HepG2 (cell line): ENCODE data around the gene ABHD17C. TPM values are rescaled to one million over a fixed set of nuclear protein-coding genes. Genes with fewer than 3 reads are reported as not detected.

ENCODE experiments used
- ATAC-seq: fragments of 200-7000 bp; cut with Tn5 transposase; 3 replicates; pipeline ENCODE4 v1.9.1; 2020; ENCODE audit warnings: mild to moderate bottlenecking, moderate library complexity
- BruUV-seq: library from RNA; stranded (reverse); fragments of 400-500 nt; replicated peaks from 2 replicates; lab custom pipeline; 2021; lab: Mats Ljungman, UMichigan
- CTCF ChIA-PET: fragments of 300-600 bp; formaldehyde crosslinking; extraction: SDS; loops from one replicate; lab custom pipeline; 2021; ENCODE audit warnings: low total read pairs, inconsistent platforms, low intra/inter-chr PET ratio; lab: Yijun Ruan, JAX
- POLR2A ChIA-PET: fragments of 350-600 bp; sonication (Branson Sonifier 250); formaldehyde crosslinking; loops from one replicate; lab custom pipeline; 2020; ENCODE audit warnings: antibody characterized with exemption, inconsistent platforms; lab: Yijun Ruan, JAX
- DNase-seq: peaks from one replicate; pipeline ENCODE4 v3.0.0-alpha.2; 2015; ENCODE audit warnings: low spot score
- FAIRE-seq: peaks from 3 replicates; lab custom pipeline; 2011; peaks lifted over from hg19 to GRCh38; lab: Jason Lieb, UNC
- H2AFZ ChIP-seq: one replicate; pipeline ENCODE4 v1.6.1; 2011; ENCODE audit warnings: low read length, inconsistent platforms
- H3K27ac ChIP-seq: fragments of 300-600 bp; 3 replicates; pipeline ENCODE4 v1.8.0; 2011; ENCODE audit warnings: mixed run types, mild to moderate bottlenecking, mixed read lengths, low read length, inconsistent platforms; ENCODE audit not compliant: insufficient read depth; ENCODE audit errors: extremely low read length
- H3K27me3 ChIP-seq, 2 experiments: fragments of 200-600 bp in 1 of 2; 2 replicates in 1 of 2; 3 replicates in 1 of 2; pipeline versions ENCODE4 v1.6.0 to v1.8.0; 2011; ENCODE audit warnings: low read length in 2 of 2, mild to moderate bottlenecking in 2 of 2, moderate library complexity in 2 of 2, inconsistent platforms in 1 of 2; ENCODE audit not compliant: insufficient read depth in 2 of 2, control insufficient read depth in 1 of 2
- H3K36me3 ChIP-seq, 2 experiments: fragments of 200-600 bp in 1 of 2; replicated peaks in 1 of 2; 2 replicates in 1 of 2; 3 replicates in 1 of 2; pipeline versions ENCODE4 v1.5.1 to v1.8.0; 2011; ENCODE audit warnings: low read length in 2 of 2, inconsistent platforms in 1 of 2; ENCODE audit not compliant: insufficient read depth in 2 of 2, control insufficient read depth in 1 of 2
- H3K4me1 ChIP-seq: 2 replicates; pipeline ENCODE4 v1.5.1; 2012; ENCODE audit warnings: low read length, inconsistent platforms; ENCODE audit not compliant: insufficient read depth
- H3K4me2 ChIP-seq: 2 replicates; pipeline ENCODE4 v1.6.0; 2011; ENCODE audit warnings: low read depth, low read length, inconsistent platforms
- H3K4me3 ChIP-seq, 3 experiments: fragments of 200-600 bp in 1 of 3; sonication (generic), shearing (Covaris generic) in 1 of 3; replicated peaks in 1 of 3; 2 replicates each; pipeline ENCODE4 v1.5.1; 2011 to 2016; ENCODE audit warnings: low read length in 3 of 3, inconsistent platforms in 2 of 3, low read depth in 2 of 3, mild to moderate bottlenecking in 2 of 3, control low read depth in 1 of 3, mixed read lengths in 1 of 3; ENCODE audit not compliant: insufficient read depth in 1 of 3
- H3K79me2 ChIP-seq: one replicate; pipeline ENCODE4 v1.6.1; 2011; ENCODE audit warnings: low read length, inconsistent platforms; ENCODE audit not compliant: insufficient read depth
- H3K9ac ChIP-seq: 2 replicates; pipeline ENCODE4 v1.6.0; 2011; ENCODE audit warnings: mild to moderate bottlenecking, low read depth, low read length, inconsistent platforms; ENCODE audit not compliant: insufficient read depth
- H3K9me3 ChIP-seq: 2 replicates; pipeline ENCODE4 v1.5.1; 2012; ENCODE audit warnings: mild to moderate bottlenecking, low read length
- H4K20me1 ChIP-seq: 2 replicates; pipeline ENCODE4 v1.6.0; 2011; ENCODE audit warnings: inconsistent platforms, mild to moderate bottlenecking, low read length, moderate library complexity; ENCODE audit not compliant: insufficient read depth
- ATAD3A ChIP-seq: sonication (generic); formaldehyde crosslinking; IDR thresholded peaks from 2 replicates; pipeline ENCODE4 v1.4.0; 2020; ENCODE audit warnings: missing genetic modification reagents
- BHLHE40 ChIP-seq: IDR thresholded peaks from 2 replicates; pipeline ENCODE4 v1.6.1; 2011; ENCODE audit warnings: low read length, improper control_type of control experiment
- FOXC1 ChIP-seq: sonication (generic); formaldehyde crosslinking; IDR thresholded peaks from 2 replicates; pipeline ENCODE4 v1.8.0; 2022; ENCODE audit warnings: mild to moderate bottlenecking, missing genetic modification reagents, borderline replicate concordance
- FOXM1 ChIP-seq: sonication (generic); formaldehyde crosslinking; IDR thresholded peaks from 2 replicates; pipeline ENCODE4 v1.5.0; 2020; ENCODE audit warnings: missing genetic modification reagents
- FOXP1 ChIP-seq, 2 experiments: fragments of 450-650 bp in 1 of 2; IDR thresholded peaks; 2 replicates each; pipeline ENCODE4 v1.6.1; 2017 to 2018; ENCODE audit warnings: antibody characterized with exemption in 1 of 2
- HINFP ChIP-seq: sonication (generic); formaldehyde crosslinking; IDR thresholded peaks from 2 replicates; pipeline ENCODE4 v1.4.0; 2020; ENCODE audit warnings: low read depth, mild to moderate bottlenecking, missing genetic modification reagents
- HOMEZ ChIP-seq: IDR thresholded peaks from 2 replicates; pipeline ENCODE4 v1.6.1; 2016; ENCODE audit warnings: low read depth
- IKZF5 ChIP-seq: IDR thresholded peaks from 2 replicates; pipeline ENCODE4 v1.6.1; 2018; ENCODE audit warnings: missing genetic modification reagents, mild to moderate bottlenecking, missing compliant biosample characterization
- MBD4 ChIP-seq: IDR thresholded peaks from 2 replicates; pipeline ENCODE4 v1.6.1; 2012; ENCODE audit warnings: low read length, inconsistent platforms, borderline replicate concordance
- ZBTB10 ChIP-seq: sonication (generic); formaldehyde crosslinking; IDR thresholded peaks from 2 replicates; pipeline ENCODE4 v1.4.0; 2020; ENCODE audit warnings: missing genetic modification reagents, borderline replicate concordance
- ZFP91 ChIP-seq: sonication (generic); formaldehyde crosslinking; IDR thresholded peaks from 2 replicates; pipeline ENCODE4 v1.9.0; 2022; ENCODE audit warnings: missing genetic modification reagents, mild to moderate bottlenecking, borderline replicate concordance
- ZNF180 ChIP-seq: sonication (generic); formaldehyde crosslinking; IDR thresholded peaks from 2 replicates; pipeline ENCODE4 v1.4.0; 2020; ENCODE audit warnings: low read depth, missing genetic modification reagents, borderline replicate concordance
- ZNF460 ChIP-seq: sonication (generic); formaldehyde crosslinking; IDR thresholded peaks from 2 replicates; pipeline ENCODE4 v1.5.1; 2020; ENCODE audit warnings: missing genetic modification reagents, mild to moderate bottlenecking, borderline replicate concordance
- ZNF543 ChIP-seq: sonication (generic); formaldehyde crosslinking; IDR thresholded peaks from 2 replicates; pipeline ENCODE4 v1.4.0; 2020; ENCODE audit warnings: mild to moderate bottlenecking, missing genetic modification reagents
- WGBS: methylation state at CpG from one replicate; pipeline ENCODE4 v1.1.6; 2017; ENCODE audit warnings: low lambda C conversion rate; 5-methylcytosine and 5-hydroxymethylcytosine counted together
- in situ Hi-C: cut with HindIII; loops from 2 replicates; pipeline ENCODE4 v1.10.0; 2017; ENCODE audit warnings: low pct_unique_long_range_greater_than_20kb; ENCODE audit not compliant: extremely low pct_ligation_motif_present
- intact Hi-C: fragments of 100-400 bp; cut with micrococcal nuclease; formaldehyde crosslinking; loops from one replicate; pipeline ENCODE4 v1.10.0; 2022; ENCODE audit not compliant: unreplicated experiment
- polyA plus RNA-seq, 8 experiments: library from polyadenylated mRNA; depleted of rRNA in 3 of 8; stranded (reverse) in 7 of 8; unstranded in 1 of 8; fragments of >200 nt; fragmentation: Illumina TruSeq in 4 of 8; extraction: Trizol in 4 of 8; gene quantifications; 2 replicates each; pipeline versions ENCODE4 v1.2.1 to v1.2.3, GENCODE V29; 2011 to 2016; ENCODE audit warnings: low read depth in 4 of 8, missing spikeins in 1 of 8, mixed read lengths in 1 of 8; ENCODE audit not compliant: insufficient read depth in 1 of 8
- total RNA-seq, 5 experiments: library from RNA; depleted of rRNA; stranded (reverse); fragments of >200 nt; fragmentation: Illumina TruSeq; extraction: Trizol; gene quantifications; 2 replicates each; pipeline ENCODE4 v1.2.3, GENCODE V29; 2016; ENCODE audit warnings: low read depth in 1 of 5

The ABHD17C gene
- total and polyA plus RNA-seq, 2 of the 13 experiments (the other 11 are each of a cell fraction or from before 2014, with no cell fraction given) = 2.9 to 3.9 TPM

- TF ChIP-seq IKZF5 (CRISPR knock-in tag) = 0 out of 2 replicates have a peak, but pooled peaks have one; percentile 44
Measured at GRCh38 chr15:80743189-80743833, 48.2 kb downstream of the ABHD17C start (continued).

- H3K27ac ChIP-seq = no peak overlapping the region
- H3K4me2 ChIP-seq = no peak overlapping the region
- no peak overlapping the region for H3K4me3 ChIP-seq
- WGBS = 81% methylated on average over 6 of the region's 6 CpGs
- POLR2A ChIA-PET = no interaction called here
- BruUV-seq = no TSS peak
- DNase-seq (no peak), ATAC-seq (no peak), FAIRE-seq (no peak)
- H3K79me2 ChIP-seq = peaks cover 2% of the 10 kb centered on the region
- CTCF ChIA-PET = no interaction called here
- H3K4me1 ChIP-seq = peaks cover 35% of the 10 kb centered on the region
- no peaks in the 10 kb centered on the region for H3K27me3 ChIP-seq
- no peak overlapping the region for H2AFZ ChIP-seq
- no peaks in the 10 kb centered on the region for H3K36me3 ChIP-seq
- no peaks in the 10 kb centered on the region for H3K9me3 ChIP-seq
- in situ Hi-C loops = no loop called here
- H4K20me1 ChIP-seq = no peaks in the 10 kb centered on the region
- no peak overlapping the region for H3K9ac ChIP-seq
- intact Hi-C loops = no loop called here
- TF ChIP-seq ZBTB10 (CRISPR knock-in tag) (no peak), ZNF543 (CRISPR knock-in tag) (no peak), FOXM1 (CRISPR knock-in tag) (no peak), HOMEZ (no peak), HINFP (CRISPR knock-in tag) (no peak), BHLHE40 (no peak), ZFP91 (no peak), FOXC1 (CRISPR knock-in tag) (no peak), ZNF460 (CRISPR knock-in tag) (no peak), MBD4 (no peak), ATAD3A (CRISPR knock-in tag) (no peak), FOXP1 (IDR thresholded peaks at IDR 0.05) (no peak), FOXP1 (CRISPR knock-in tag; IDR thresholded peaks at IDR 0.05) (no peak), ZNF180 (no peak)
Measured at GRCh38 chr15:80744415-80744814, 49.3 kb downstream of the ABHD17C start.
